Stimulated activated CD4-positive, alpha-beta T cell treated with anti-CD3 and anti-CD28 coated beads, Interleukin-15, amount 100 ng/mL, for 48 hours (primary cell): ENCODE results near the gene SRL.

Experiments used
- DNase-seq, 2 donors: peaks; one replicate each; pipeline ENCODE4 v3.0.0-alpha.2; 2020; ENCODE audit warnings: low read depth in 2 of 2

The SRL gene

DNA sequence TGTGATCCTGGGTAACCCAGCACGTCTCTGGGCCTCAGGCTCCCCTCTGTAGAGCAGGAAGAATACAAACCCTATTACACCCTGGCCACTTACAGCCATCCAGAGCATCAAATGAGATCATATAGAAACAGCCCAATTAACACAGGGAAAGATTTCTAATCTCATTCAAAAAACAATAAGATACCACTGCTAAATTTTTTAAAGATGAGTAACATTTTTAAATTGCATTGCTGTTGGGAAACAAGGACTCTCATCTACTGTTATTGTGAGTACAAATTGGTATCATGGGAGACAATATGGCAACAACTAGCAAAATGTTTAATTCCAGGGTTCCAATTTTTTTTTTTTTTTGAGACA lies 41.1 kb downstream of the SRL start:
- no peak for DNase-seq

DNA sequence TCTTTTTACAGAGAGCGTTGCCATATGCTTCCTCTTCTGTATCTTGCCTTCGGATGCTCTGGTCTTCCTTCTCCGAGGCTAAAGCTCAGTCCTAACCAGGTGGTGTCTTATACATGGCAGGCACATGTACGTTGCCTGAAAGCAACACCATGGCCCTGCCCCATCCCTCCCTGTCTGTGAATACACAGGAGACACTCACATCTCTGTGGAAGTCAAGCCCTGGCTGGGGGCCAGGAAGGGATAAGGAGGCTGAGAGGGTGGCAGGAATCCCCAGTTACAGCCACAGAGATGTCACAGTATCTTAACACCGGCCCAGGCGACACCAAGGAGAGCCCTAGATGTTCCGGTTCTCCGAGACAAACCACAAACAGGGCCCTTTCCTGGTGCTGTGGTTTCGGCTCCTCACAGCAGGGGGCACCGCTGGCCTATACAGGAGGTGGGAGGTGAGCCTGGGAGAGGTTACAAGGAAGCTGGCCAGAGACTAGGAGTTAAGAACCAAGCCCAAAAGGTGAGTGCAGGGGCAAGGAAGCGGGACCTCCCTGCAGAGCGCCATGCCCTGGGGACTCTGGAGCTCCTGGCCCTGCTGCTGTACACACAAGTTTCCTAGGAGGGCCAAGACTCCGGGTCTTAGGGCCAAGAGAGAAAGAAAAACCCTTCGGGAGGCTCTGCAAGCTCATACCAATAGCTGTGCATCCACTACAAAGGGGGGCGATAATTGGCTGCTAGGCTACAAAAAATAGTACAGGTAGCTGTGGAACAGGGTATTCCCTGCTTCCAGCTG lies 41.7 kb downstream of the SRL start:
- no peak for DNase-seq

DNA sequence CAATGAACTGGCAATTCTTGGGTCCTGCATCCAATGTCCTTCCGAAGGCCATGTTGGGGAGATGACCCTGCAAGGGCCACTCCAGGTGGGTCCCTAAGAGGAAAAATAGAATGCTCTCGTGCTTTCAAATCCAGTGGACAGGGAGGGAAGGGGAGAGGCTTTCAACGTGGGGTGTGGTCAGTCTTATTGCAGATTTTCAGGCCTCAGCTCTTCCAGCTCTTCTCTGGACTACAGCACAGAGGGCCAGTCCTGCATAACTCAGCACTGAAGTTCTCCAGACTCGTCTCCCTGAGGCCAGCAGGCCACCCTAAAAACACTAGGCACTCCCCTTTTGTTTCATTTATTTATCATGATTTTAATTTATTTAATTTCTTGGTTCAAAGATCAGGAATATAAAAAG lies 43.1 kb downstream of the SRL start:
- DNase-seq: no peak

DNA sequence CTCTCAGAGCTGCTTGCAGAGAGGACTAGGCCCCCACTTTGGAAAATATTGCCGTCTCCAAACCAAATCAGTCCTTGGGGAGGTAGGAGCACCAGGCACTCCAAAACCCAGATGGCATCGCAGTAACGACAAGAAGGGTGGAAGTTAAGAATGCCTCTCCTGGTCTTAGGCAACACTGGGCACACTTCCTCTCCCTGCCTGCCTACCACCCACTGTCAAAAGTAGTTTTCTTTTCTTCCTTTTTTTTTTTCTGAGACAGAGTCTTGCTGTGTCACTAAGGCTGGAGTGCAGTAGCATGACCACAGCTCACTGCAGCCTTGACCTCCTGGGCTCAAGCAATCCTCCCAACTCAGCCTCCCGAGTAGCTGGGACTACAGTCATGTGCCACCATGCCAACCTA lies 47.2 kb downstream of the SRL start:
- DNase-seq: no peak

DNA sequence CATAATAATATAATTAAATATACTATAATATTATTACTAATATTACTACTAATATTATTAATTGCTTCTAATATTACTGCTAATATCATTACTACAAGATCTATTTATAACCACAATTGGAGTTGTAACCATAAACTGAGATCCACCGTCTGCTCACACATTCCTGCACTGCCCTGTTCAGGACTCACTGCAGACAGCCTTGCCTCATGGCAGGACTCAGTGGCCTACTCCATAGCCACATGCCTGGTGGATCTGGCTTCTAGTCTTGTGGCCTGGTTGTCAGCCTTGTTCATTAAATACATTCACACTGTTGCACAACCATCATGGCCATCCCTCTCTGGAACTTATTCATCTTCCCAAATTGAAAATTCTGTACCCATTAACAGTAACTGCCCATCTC lies 48.0 kb downstream of the SRL start:
- DNase-seq: no peak

DNA sequence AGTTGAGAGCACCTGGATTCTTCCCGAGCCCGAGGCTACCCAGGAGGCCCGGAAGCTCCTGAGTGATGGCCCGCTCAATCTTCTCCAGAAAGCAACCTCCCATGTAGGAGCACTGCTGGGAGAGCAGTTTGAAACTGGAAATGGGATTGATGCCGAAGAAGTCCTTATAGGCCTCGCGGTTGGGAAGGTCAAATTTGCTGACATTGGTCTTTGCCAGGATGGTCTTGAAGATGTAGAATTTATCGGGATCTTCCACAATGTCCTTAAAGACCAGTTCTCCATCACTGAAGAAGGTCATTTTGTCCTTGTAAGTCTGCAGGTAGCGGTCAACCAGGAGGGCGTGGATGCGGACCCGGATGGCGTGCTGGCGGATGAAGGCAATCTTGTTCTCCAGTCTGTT lies 49.7 kb downstream of the SRL start:
- DNase-seq: no peak

DNA sequence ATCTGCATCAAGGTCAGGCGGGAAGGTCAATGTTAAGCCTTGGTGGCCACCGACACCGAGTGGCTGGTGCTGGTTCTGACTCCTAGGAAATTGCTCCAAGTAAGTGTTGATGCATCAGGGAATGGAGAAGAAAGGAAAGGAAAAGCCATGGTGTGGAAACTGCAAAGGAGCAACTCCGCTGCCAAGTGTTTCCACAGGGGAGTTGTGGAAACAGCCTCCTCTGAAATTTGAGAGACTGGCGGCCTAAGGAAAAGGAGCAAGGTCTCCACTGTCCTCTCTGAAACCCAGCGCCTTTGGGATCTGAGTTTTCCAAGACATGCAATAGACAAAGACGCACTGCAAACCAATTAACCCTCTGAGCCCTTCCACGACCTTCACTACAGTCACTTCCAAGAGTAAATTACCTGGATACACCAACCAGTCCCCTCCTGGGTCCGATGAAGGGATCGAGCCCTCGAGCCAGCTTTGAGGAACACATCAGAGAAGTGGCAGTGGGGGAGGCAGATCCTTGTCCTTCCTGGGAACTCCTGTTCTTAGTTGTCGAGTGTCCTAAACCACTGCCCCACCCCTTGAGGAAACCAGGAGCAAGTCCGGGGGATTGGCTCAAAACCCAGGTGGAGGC lies 51.1 kb downstream of the SRL start:
- DNase-seq: no peak

DNA sequence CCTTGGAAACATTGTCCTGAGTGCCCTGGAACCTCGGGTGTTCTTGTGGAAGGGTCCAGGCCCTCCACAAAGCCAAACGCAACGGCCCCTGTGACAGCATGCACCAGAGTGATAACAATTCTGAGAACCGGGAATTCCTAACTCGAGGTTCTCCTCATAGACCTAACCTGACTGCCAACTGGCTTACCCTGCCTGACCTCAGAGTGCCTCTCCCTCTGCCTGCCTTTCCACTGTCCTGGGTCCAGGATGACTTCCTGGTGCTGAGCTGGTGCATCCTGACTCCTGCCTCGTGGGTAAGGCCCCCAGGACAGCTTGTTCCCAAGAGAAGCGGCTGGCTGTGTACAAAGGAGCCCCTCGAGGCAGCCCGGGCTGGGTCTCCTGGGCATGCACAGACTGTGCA lies 51.8 kb downstream of the SRL start:
- DNase-seq: no peak

DNA sequence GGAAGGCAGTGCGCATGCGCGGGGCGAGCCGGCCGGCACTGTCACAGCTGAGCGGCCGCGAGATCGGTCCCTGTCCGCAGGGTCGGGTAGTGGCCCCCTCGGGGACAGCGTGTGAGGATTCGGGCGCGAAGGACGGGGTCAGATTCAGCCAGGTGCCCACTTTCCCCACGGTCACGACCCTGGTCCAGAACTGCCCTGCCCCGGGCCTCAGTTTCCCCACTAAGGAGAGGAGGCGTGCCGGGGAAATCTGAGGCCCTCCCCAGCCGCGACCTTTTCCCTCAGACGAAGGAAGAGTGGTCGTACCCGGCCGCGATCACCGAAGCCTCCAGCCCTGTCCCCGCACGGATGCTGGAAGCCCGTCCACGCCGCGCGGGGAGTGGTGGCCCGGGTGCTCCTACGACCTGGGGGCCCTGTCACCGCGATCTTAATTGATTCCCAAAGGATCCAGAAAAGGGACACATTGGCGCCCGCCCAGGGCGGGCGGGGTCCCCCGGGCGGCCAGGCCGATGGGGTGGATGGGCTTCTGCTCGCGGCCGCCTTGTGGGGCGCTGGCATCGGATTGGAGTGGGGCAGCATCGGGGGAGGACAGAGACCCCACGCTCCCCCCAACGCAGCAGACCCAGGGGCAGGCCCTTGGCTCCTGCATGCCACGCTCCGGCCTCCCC lies 57.7 kb downstream of the SRL start:
- DNase-seq: no peak

DNA sequence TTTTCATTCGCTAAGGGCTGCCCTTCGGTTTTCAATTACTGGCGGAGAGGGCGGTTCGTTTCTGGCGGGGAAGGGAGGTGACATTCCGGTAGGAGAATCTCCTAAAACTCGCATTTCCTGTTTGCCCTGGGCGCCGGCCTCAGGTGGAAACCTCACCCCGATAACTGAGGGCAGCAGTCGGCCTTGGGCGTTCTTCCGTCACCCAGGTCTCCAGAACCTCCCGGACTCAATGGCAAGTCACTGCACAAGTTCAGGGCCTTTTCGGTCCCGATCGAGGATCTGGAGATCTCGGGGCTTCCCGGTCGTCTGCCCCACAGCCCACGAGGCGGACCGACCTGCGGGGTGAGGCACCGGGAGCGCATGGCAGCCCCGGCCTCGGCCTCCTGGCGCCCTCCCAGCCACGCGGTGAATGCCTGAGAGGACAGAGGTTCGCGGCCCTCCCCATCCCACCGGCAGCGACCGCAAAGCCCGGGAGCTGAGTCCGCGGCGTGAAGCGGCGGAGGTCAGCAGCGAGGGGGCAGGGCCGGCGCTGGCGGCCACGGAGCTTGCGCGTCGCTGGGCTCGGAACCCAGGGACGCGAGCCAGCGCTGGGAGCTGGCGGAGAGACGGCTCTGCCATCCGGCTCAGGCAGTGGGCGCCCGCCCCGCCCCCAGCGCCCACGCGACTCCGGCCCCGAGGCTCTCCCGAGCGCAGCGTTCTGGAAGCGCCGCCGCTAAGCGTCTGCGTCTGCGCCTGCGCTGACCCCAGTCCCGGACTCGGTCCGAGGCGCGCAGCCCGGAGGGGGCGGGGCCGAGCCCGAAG lies 58.4 kb downstream of the SRL start:
- DNase-seq: peak; percentile 78 to 92

DNA sequence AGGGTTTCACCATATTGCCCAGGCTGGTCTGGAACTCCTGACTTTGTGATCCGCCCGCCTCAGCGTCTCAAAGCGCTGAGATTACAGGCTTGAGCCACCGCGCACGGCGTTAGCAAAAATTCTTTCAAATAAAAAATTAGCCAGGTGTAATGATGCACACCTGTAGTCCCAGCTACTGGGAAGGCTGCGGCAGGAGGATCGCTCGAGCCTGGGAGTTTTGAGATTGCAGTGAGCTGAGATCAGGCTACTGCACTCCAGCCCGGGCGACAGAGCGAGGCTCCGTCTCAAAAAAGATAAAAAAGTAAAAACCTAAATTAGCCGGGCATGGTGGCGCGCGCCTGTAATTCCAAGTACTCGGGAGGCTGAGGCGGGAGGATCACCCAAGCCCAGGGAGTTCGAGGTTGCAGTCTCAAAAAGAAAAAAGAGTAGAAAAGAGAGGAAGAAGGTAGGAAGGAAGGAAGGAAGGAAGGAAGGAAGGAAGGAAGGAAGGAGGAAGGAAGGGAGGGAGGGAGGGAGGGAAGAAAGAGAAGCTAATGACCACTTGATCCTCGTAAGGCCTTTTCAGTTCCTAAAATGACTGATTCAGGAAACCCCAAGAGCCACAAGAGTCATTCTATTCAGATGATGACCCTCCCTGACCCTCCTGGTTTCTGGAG lies 59.2 kb downstream of the SRL start:
- DNase-seq: no peak

DNA sequence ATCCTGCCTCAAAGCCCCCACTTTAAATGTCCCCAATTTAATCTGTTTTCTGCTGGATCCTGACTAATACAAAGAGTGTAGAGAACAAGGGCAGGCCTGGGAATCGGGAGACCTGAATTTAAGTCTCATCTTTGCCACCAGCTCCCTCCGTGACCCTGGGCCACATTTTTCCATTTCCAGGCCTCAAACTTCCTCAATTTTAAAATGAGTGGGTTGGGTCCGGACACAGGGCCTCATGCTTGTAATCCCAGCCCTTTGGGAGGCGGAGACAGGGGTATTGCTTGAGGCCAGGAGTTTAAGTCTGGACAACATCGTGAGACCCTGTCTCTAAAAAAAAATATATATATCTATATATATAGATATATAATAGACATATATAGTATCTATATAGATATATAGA lies 61.4 kb downstream of the SRL start:
- no peak for DNase-seq

DNA sequence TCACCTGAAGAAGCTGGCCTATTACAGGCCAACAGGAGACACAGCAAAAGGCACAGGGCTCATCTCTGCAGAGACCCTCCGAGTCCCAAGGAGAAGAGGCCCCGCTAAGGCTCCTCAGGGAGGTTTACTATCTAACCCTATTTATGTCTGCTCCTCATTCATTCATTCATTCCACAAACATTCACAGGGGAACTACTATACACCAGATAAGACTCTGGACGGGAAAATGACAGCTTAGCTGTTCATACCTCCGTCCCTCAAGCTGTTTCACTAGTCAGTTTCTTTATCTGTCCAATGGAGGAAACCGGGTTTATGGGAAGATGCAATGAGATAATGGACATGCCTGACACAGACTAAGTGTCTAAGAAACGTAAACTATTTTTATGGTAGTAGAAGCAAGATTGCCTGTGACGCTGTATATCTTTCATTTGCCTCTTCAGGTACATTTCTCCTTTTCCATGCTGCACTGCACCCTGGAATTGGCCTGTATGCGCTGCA lies 62.1 kb downstream of the SRL start:
- no peak for DNase-seq

DNA sequence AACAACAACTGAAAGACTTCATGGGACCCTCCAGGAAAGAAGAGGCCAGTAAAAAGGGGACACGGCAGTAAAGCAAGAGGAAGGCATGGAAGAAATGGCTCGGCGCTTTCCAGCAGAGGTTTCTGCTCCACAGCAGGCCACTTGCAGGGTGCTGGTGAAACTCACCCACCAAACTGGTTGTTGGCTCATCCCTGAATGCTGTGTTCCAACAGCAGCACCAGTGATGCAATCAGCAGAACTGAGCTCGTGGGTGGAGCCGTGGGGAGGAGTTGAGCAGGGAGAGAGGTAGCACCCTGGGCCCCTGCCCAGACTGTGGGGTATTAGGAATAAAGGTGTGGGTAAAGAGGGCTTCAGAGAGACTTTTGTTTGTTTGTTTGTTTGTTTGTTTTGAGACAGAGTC lies 62.9 kb downstream of the SRL start:
- DNase-seq: no peak

DNA sequence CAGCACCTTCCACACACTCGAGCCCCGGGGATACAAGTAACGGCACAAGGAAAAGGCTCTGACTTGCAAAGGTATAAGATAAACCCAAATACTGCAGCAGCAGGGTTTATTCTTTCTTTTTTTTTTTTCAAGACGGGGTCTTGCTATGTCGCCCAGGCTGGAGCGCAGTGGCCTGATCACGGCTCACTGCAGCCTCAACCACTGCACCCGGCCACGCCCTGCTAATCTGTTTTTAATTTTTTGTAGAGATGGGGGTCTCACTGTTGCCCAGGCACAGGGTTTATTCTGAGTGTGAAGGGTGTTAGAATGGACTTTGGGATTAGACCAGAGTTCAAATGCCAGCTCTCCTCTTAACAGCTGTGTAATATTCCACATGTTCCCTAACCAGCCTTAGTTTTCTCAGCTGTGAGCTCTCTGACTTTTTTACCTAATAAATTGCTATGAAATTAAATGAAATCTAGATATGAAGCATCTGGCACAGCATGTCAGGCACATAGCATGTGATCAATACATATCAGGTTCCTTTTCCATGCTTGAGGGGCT lies 63.3 kb downstream of the SRL start:
- DNase-seq: no peak

DNA sequence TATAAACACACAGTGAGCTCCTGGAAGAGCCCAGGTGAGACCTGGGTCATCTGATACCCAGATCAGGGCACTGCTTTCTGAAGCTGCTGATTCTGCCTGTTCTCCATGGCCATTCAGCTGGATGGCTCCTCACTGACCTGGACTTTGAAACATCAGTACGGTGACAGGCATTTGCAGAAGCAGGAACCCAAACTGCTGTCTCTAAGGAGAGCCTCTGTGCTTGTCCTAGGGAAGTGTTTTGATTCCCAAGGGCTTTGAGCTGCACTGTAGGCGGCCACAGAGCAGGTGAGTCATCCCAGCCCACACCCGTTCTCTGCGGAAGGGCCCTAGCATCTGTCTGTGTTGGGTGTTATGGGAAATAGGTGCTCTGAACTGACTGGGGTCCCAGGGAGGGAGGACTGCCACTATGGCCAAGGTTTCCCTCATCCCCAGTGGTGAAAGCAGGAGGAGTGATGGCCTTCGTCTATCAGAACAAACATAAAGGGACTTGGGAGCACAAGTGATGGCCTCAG lies 64.9 kb downstream of the SRL start:
- no peak for DNase-seq

DNA sequence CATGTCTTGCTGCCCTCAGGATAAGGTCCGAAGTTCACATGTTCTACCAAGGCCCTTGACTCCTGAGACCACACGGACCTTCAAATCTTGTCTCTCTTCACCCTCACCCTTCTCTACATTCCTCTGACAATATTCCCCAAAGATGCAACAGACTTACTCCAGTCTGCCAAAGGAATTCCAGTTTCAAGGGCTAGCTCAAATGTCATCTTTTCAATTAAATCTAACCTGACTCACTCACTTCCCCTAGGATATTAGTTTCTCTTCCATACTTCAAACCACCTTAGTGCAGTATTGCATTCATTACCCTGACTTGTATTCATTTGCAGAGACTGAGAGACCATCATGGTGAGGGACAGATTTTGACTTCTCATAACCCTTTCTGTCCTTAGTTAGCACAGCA lies 66.0 kb downstream of the SRL start:
- DNase-seq: no peak

DNA sequence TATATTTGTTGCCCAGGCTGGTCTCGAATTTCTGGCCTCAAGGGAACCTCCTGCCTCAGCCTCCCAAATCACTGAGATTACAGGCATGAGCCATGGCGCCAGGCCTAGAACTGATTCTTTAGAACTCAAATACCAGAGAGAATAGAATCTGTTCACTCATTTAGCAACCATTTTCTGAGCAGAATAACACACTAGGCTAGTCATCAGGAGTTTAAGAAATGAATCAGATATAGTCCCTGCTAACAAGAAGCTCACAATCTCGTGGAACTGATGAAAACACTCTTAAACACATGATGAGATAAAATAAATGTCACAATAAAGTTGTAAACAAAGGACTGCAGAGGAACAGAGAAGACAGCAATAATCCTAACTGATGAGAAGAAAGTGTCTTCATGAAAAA lies 69.8 kb downstream of the SRL start:
- DNase-seq: no peak

DNA sequence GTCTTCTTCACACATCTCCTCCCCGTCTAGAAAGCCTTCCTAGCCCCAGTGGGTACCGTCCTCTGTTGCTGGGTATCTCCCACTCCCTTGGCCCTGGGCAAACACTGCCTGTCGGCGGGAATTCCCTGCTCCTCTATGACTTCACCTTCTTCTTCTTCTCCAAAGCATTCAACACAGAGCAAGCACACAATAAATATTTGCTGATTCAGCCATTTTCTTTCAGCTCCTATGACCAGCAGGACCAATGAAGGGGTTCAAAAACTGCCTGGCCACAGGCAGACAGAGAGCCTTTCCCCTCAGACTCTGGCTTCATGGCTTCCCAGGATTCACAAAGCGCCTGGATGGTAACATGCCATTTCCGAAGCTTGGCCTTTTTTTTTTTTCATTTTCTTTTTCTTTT lies 72.5 kb downstream of the SRL start:
- no peak for DNase-seq

DNA sequence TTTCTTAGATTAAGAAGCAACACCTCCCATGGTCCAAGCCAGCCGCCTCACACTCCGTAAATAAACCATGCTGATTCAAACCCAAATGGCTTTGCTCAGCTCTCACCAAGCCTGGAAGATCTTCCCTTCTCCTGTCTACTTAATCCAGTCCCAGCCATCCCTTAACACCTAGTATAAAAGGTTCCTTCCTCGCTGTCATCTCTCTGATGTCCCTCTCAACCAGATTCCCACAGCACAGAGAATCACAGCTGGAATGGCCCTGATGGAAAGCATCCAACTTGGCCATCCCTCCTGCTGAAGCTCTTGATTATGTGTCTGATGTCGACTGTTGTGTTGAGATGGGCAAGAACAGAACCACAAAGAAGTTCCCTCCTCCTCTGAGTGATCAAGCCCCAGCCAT lies 75.1 kb downstream of the SRL start:
- no peak for DNase-seq
